ENCODE measurements around the gene CAMK2A.

DNA sequence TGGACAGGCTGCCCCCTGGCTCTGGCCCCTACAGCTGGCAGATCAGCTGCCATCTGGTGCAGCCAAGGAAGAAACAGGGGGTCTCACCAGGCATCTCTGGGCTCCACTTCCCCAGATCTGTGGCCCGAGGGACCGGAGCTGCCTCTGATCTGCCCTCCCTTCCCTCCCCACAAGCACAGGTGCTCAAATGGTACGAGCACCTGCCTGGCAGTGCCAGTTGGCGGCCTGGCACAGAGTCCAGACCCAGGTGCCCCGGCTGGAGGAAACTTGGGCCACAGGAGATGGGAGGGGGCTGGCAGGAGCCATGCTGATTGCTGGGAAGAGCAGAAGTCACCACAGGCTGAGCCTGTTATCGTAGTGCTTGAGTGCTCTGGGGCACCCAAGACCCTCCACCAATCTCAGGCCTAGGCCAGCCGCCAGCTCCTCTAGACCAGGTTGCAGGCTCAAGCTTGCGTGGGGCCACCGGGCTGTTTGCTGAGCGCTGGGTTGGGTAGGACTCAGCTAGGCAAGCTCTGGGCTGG is 5.0 kb upstream of the CAMK2A start:
- TF ChIP-seq CTCF (IDR thresholded peaks at IDR 0.05) (no peak), POLR2A (IDR thresholded peaks at IDR 0.05) (no peak)

All from Peyer's patch (tissue), 4 donors.